Measurements from ENCODE around the gene HK2. TPM values are rescaled to one million over a fixed set of nuclear protein-coding genes. Genes with fewer than 3 reads are reported as not detected.
A peak's percentile ranks its signal among the peaks of the same experiment; 100 is the strongest.
"Not testable (repeated sequence)": the region's sequence is repeated elsewhere in the genome, so short reads cannot be mapped to it uniquely, and the experiment has no call there.

Gene HK2
- total RNA-seq, result 1 to 10 TPM; 7.7 to 8.9 TPM
- 9.3 TPM for polyA plus RNA-seq (2013, experiment 1 of 2)
- polyA plus RNA-seq (2013, experiment 2 of 2), result 8.0 TPM
- total RNA-seq, result 6.5 to 321 (median 25.6) reads per million in 172 experiments

- Histone ChIP-seq H3K27ac (ENCODE audit: low read depth in 1 of 2, low read length in 2 of 2) (peak within 1 kb of the TSS in 1 of 2 donors; percentile 27), H3K4me1 (ENCODE audit: insufficient read depth, low read length) (peaks cover 42% of the 10 kb centered on the region), H3K36me3 (ENCODE audit: insufficient read depth, low read length) (no peaks in the 10 kb centered on the region), H3K27me3 (ENCODE audit: control insufficient read depth in 1 of 2, insufficient read depth in 2 of 2, low read length in 2 of 2) (no peaks in the 10 kb centered on the region), H3K4me3 (ENCODE audit: low read length) (peak within 1 kb of the TSS; percentile 75), H3K9me3 (ENCODE audit: control insufficient read depth in 1 of 2, insufficient read depth in 1 of 2, low read length in 2 of 2) (no peaks in the 10 kb centered on the region)
- Mint-ChIP-seq H3K27me3 (no peaks in the 10 kb centered on the region), H3K27ac (peak within 1 kb of the TSS; percentile 84), H3K4me1 (ENCODE audit: low read depth) (peaks cover 36% of the 10 kb centered on the region), H3K9me3 (no peaks in the 10 kb centered on the region), H3K36me3 (ENCODE audit: low read depth) (no peaks in the 10 kb centered on the region), H3K4me3 (peak within 1 kb of the TSS; percentile 94)
- POLR2A ChIA-PET, result interaction anchor here (1.0 to 9.4 kb wide), 5 partner anchors 10 to 118 kb away, joined by 3 to 169 read pairs (median 16); no protein-coding TSS in a partner anchor
- TF ChIP-seq, protein P1, sequence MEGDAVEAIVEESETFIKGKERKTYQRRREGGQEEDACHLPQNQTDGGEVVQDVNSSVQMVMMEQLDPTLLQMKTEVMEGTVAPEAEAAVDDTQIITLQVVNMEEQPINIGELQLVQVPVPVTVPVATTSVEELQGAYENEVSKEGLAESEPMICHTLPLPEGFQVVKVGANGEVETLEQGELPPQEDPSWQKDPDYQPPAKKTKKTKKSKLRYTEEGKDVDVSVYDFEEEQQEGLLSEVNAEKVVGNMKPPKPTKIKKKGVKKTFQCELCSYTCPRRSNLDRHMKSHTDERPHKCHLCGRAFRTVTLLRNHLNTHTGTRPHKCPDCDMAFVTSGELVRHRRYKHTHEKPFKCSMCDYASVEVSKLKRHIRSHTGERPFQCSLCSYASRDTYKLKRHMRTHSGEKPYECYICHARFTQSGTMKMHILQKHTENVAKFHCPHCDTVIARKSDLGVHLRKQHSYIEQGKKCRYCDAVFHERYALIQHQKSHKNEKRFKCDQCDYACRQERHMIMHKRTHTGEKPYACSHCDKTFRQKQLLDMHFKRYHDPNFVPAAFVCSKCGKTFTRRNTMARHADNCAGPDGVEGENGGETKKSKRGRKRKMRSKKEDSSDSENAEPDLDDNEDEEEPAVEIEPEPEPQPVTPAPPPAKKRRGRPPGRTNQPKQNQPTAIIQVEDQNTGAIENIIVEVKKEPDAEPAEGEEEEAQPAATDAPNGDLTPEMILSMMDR (IDR thresholded peaks at IDR 0.05), result no peak
- peak; percentile 54 to 92 (median 72) for DNase-seq
- ATAC-seq (ENCODE audit: poor library complexity), result peak; percentile 84
- CTCF ChIA-PET, result interaction anchor here (2.3 to 2.4 kb wide), 2 partner anchors 118 to 119 kb away, joined by 5 to 7 read pairs; no protein-coding TSS in a partner anchor
- intact Hi-C loops (cut with DNase I, micrococcal nuclease), result loop anchor here in 1 of 2 experiments (5.0 to 10.0 kb wide), 2 partner anchors 116 to 811 kb away; partner anchors contain the start of gene MRPL19
Measured at GRCh38 chr2:74833418-74834233, at the start of gene HK2. Gene HK2 (plus strand): TSS chr2:74834127. CDS start chr2:74834581, 454 bp downstream.

GRCh38 chr2:74789271-74789670, 44.7 kb upstream of the HK2 start:
- intact Hi-C loops (cut with DNase I, micrococcal nuclease), result no loop called here
- POLR2A ChIA-PET, result no interaction called here
- H3K27ac ChIP-seq (ENCODE audit: low read depth in 1 of 2, low read length in 2 of 2), result no peak overlapping the region
- DNase-seq (peak in 3 of 14 experiments; percentile 8 to 45 (median 33)), ATAC-seq (ENCODE audit: poor library complexity) (no peak)
- H3K36me3 Mint-ChIP-seq (ENCODE audit: low read depth), result no peaks in the 10 kb centered on the region
- no peaks in the 10 kb centered on the region for H3K9me3 ChIP-seq (ENCODE audit: control insufficient read depth in 1 of 2, insufficient read depth in 1 of 2, low read length in 2 of 2)
- CTCF ChIA-PET, result no interaction called here
- H3K4me1 ChIP-seq (ENCODE audit: insufficient read depth, low read length), result no peaks in the 10 kb centered on the region
- no peaks in the 10 kb centered on the region for H3K27me3 ChIP-seq (ENCODE audit: control insufficient read depth in 1 of 2, insufficient read depth in 2 of 2, low read length in 2 of 2)
- H3K27me3 Mint-ChIP-seq, result no peaks in the 10 kb centered on the region
- H3K27ac Mint-ChIP-seq, result no peak overlapping the region
- no peaks in the 10 kb centered on the region for H3K36me3 ChIP-seq (ENCODE audit: insufficient read depth, low read length)
- TF ChIP-seq, protein P1 (IDR thresholded peaks at IDR 0.05), result no peak
- no peaks in the 10 kb centered on the region for H3K4me1 Mint-ChIP-seq (ENCODE audit: low read depth)
- peaks cover 11% of the 10 kb centered on the region for H3K9me3 Mint-ChIP-seq
- H3K4me3 ChIP-seq (ENCODE audit: low read length), result no peak overlapping the region
- no peak overlapping the region for H3K4me3 Mint-ChIP-seq

- Histone ChIP-seq H3K27me3 (ENCODE audit: control insufficient read depth in 1 of 2, insufficient read depth in 2 of 2, low read length in 2 of 2) (no peaks in the 10 kb centered on the region), H3K4me3 (ENCODE audit: low read length) (no peak overlapping the region), H3K9me3 (ENCODE audit: control insufficient read depth in 1 of 2, insufficient read depth in 1 of 2, low read length in 2 of 2) (peaks cover 0 to 5% of the 10 kb centered on the region in 2 experiments), H3K4me1 (ENCODE audit: insufficient read depth, low read length) (no peaks in the 10 kb centered on the region), H3K36me3 (ENCODE audit: insufficient read depth, low read length) (no peaks in the 10 kb centered on the region), H3K27ac (ENCODE audit: low read depth in 1 of 2, low read length in 2 of 2) (no peak overlapping the region)
- no peaks in the 10 kb centered on the region for H3K27me3 Mint-ChIP-seq
- no peak for DNase-seq
- intact Hi-C loops (cut with DNase I, micrococcal nuclease), result no loop called here
- H3K27ac Mint-ChIP-seq, result no peak overlapping the region
- CTCF ChIA-PET, result no interaction called here
- ATAC-seq (ENCODE audit: poor library complexity), result no peak
- TF ChIP-seq, protein P1 (IDR thresholded peaks at IDR 0.05), result no peak
- H3K4me3 Mint-ChIP-seq, result no peak overlapping the region
- H3K36me3 Mint-ChIP-seq (ENCODE audit: low read depth), result no peaks in the 10 kb centered on the region
- POLR2A ChIA-PET, result no interaction called here
- peaks cover 11% of the 10 kb centered on the region for H3K9me3 Mint-ChIP-seq
- no peaks in the 10 kb centered on the region for H3K4me1 Mint-ChIP-seq (ENCODE audit: low read depth)
Measured at GRCh38 chr2:74792282-74792681, 41.6 kb upstream of the HK2 start.

- H3K27ac Mint-ChIP-seq; POLR2A ChIA-PET; ATAC-seq (ENCODE audit: poor library complexity); H3K4me3 ChIP-seq (ENCODE audit: low read length); H3K9me3 Mint-ChIP-seq; H3K27me3 ChIP-seq (ENCODE audit: control insufficient read depth in 1 of 2, insufficient read depth in 2 of 2, low read length in 2 of 2); H3K36me3 Mint-ChIP-seq (ENCODE audit: low read depth); H3K4me1 Mint-ChIP-seq (ENCODE audit: low read depth); H3K4me1 ChIP-seq (ENCODE audit: insufficient read depth, low read length); H3K9me3 ChIP-seq (ENCODE audit: control insufficient read depth in 1 of 2, insufficient read depth in 1 of 2, low read length in 2 of 2); intact Hi-C loops (cut with DNase I, micrococcal nuclease); H3K4me3 Mint-ChIP-seq; H3K27ac ChIP-seq (ENCODE audit: low read depth in 1 of 2, low read length in 2 of 2); H3K27me3 Mint-ChIP-seq; DNase-seq; H3K36me3 ChIP-seq (ENCODE audit: insufficient read depth, low read length); CTCF ChIA-PET: not testable (repeated sequence)
Measured at GRCh38 chr2:74794878-74795277, 39.0 kb upstream of the HK2 start.

Data from CD4-positive, alpha-beta T cell (primary cell).